Measurements from ENCODE around the gene HBE1. TPM values are rescaled to one million over a fixed set of nuclear protein-coding genes. Genes with fewer than 3 reads are reported as not detected.
A peak's percentile ranks its signal among the peaks of the same experiment; 100 is the strongest.
"Not testable (repeated sequence)": the region's sequence is repeated elsewhere in the genome, so short reads cannot be mapped to it uniquely, and the experiment has no call there.

The HBE1 gene
- total and polyA plus RNA-seq, 2 donors, result 1.8 to 5.5 TPM

DNA sequence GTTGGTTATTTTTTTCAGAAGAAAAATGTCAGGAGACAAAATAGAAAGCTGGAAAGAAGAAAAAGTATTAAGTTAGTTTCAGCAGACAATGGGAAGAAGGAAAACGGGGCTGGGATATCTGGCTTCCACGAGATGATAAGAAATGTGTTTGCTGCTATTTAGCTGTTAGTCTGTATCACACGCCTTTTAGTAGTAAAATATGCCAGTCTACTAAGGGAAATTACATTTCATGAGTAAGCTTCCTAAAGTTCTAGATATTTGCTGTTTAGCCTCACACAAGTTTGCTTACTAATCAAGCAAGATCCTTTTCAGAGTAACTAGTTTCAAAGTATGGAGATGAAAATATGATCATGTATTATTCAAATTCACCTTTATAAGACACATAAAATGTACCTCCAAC lies 30.5 kb upstream of the HBE1 start:
- Histone ChIP-seq H3K4me3 (ENCODE audit: low read length in 2 of 2) (no peak overlapping the region), H3K27me3 (ENCODE audit: control insufficient read depth in 2 of 2, insufficient read depth in 1 of 2, low read length in 1 of 2) (no peaks in the 10 kb centered on the region), H3K36me3 (ENCODE audit: control insufficient read depth in 2 of 2, insufficient read depth in 2 of 2, low read length in 1 of 2) (no peaks in the 10 kb centered on the region), H3K4me1 (ENCODE audit: control insufficient read depth in 2 of 2, insufficient read depth in 2 of 2, low read length in 2 of 2) (no peaks in the 10 kb centered on the region), H3K27ac (ENCODE audit: low read depth in 1 of 2, low read length in 1 of 2) (no peak overlapping the region), H3K9me3 (ENCODE audit: control insufficient read depth in 2 of 2, insufficient read depth in 1 of 2, low read length in 1 of 2) (no peaks in the 10 kb centered on the region)
- no peak for DNase-seq (ENCODE audit: low read depth in 6 of 9, low spot score in 9 of 9)
- WGBS, result 89% methylated on average over 3 of the region's 3 CpGs

DNA sequence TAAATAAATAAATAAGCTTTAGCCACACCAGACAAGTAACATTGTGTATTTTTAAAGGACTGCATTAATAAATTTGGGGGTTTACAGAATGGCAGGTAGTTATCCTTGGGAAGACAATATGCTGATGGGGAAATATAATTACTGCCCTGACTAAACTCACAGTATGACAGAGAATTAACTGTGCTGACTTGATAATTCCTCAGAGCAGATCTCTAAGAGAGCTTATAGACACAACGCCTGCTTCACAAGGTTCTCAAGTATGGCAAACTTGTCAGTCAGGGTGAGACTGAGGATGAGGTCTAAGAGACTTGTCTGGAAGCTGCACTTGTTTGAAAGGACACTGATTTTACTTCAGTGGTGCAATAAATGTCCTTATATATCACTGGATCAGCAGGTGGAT lies 28.7 kb upstream of the HBE1 start:
- Histone ChIP-seq H3K4me1 (ENCODE audit: control insufficient read depth in 2 of 2, insufficient read depth in 2 of 2, low read length in 2 of 2) (no peaks in the 10 kb centered on the region), H3K27me3 (ENCODE audit: control insufficient read depth in 2 of 2, insufficient read depth in 1 of 2, low read length in 1 of 2) (no peaks in the 10 kb centered on the region), H3K27ac (ENCODE audit: low read depth in 1 of 2, low read length in 1 of 2) (no peak overlapping the region), H3K36me3 (ENCODE audit: control insufficient read depth in 2 of 2, insufficient read depth in 2 of 2, low read length in 1 of 2) (no peaks in the 10 kb centered on the region), H3K4me3 (ENCODE audit: low read length in 2 of 2) (no peak overlapping the region), H3K9me3 (ENCODE audit: control insufficient read depth in 2 of 2, insufficient read depth in 1 of 2, low read length in 1 of 2) (no peaks in the 10 kb centered on the region)
- DNase-seq (ENCODE audit: low read depth in 6 of 9, low spot score in 9 of 9), result no peak
- 93% methylated on average over 1 of the region's 1 CpG for WGBS

DNA sequence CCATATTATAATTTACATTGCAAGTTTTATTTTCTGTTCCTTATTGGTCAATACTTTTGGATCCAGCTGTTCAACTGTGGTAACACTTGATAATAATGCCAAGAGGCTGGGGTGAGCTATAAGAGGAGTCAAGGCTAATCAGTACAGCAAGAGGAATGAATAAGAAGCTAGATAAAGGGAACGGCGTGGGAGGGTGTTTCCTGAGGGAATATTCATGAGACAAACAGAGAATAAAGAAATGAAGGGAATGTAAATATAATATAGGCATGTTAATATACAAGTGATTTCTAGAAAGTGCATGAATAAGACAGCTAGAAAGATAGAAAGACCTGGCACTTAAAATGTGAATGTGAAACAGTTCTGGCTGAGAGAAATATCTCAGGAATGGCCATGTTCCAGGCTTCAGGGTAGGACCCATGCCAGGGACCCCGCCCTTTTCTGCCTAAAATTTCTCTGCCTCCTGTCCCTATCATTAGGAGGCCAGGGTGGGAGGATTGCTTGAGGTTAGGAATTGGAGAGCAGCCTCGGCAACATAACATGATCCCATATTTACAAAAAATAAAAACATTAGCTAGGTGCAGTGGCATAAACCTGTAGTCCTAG lies 28.1 kb upstream of the HBE1 start:
- no peaks in the 10 kb centered on the region for H3K4me1 ChIP-seq (ENCODE audit: control insufficient read depth in 2 of 2, insufficient read depth in 2 of 2, low read length in 2 of 2)
- H3K4me3 ChIP-seq (ENCODE audit: low read length in 2 of 2), result no peak overlapping the region
- no peaks in the 10 kb centered on the region for H3K27me3 ChIP-seq (ENCODE audit: control insufficient read depth in 2 of 2, insufficient read depth in 1 of 2, low read length in 1 of 2)
- H3K36me3 ChIP-seq (ENCODE audit: control insufficient read depth in 2 of 2, insufficient read depth in 2 of 2, low read length in 1 of 2), result no peaks in the 10 kb centered on the region
- H3K27ac ChIP-seq (ENCODE audit: low read depth in 1 of 2, low read length in 1 of 2), result no peak overlapping the region
- no peaks in the 10 kb centered on the region for H3K9me3 ChIP-seq (ENCODE audit: control insufficient read depth in 2 of 2, insufficient read depth in 1 of 2, low read length in 1 of 2)
- DNase-seq (ENCODE audit: low read depth in 6 of 9, low spot score in 9 of 9), result no peak
- 91% methylated on average over 4 of the region's 4 CpGs for WGBS

DNA sequence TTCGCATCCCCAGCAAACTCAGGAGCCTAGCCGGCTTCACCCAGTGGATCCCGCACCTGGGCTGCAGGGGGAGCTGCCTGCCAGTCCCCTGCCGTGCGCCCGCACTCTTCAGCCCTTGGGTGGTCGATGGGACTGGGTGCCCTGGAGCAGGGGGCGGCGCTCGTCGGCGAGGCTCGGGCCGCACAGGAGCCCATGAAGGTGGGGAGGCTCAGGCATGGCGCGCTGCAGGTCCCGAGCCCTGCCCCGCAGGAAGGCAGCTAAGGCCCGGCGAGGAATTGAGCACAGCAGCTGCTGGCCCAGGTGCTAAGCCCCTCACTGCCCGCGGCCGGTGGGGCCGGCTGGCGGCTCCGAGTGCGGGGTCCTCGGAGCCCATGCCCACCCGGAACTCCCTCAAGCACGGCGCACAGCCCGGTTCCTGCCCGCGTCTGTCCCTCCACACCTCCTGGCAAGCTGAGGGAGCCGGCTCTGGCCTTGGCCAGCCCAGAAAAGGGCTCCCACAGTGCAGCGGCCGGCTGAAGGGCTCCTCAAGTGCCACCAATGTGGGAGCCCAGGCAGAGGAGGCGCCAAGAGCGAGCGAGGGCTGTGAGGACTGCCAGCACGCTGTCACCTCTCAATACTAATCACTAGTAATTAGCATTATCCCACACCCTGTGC lies 24.7 kb upstream of the HBE1 start:
- H3K27ac ChIP-seq (ENCODE audit: low read depth in 1 of 2, low read length in 1 of 2); DNase-seq (ENCODE audit: low read depth in 6 of 9, low spot score in 9 of 9); H3K9me3 ChIP-seq (ENCODE audit: control insufficient read depth in 2 of 2, insufficient read depth in 1 of 2, low read length in 1 of 2); H3K4me3 ChIP-seq (ENCODE audit: low read length in 2 of 2); H3K36me3 ChIP-seq (ENCODE audit: control insufficient read depth in 2 of 2, insufficient read depth in 2 of 2, low read length in 1 of 2); H3K4me1 ChIP-seq (ENCODE audit: control insufficient read depth in 2 of 2, insufficient read depth in 2 of 2, low read length in 2 of 2); H3K27me3 ChIP-seq (ENCODE audit: control insufficient read depth in 2 of 2, insufficient read depth in 1 of 2, low read length in 1 of 2): not testable (repeated sequence)
- 97% methylated on average over 41 of the region's 41 CpGs for WGBS

DNA sequence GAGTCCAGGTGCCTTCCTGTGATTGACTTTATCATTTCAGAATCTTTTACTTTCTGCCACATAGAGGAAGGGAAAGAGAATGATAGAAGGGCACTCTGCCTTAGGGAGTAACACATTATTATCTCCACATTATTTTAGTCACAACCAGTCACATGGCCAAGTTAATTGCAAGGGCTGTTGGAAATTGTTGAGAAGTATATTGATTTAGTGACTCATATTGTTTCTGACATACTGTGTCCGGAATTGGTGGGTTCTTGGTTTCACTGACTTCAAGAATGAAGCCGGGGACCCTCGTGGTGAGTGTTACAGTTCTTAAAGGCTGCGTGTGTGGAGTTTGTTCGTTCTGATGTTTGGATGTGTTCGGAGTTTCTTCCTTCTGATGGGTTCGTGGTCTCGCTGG lies 23.3 kb upstream of the HBE1 start:
- no peak for DNase-seq (ENCODE audit: low read depth in 6 of 9, low spot score in 9 of 9)
- Histone ChIP-seq H3K27me3 (ENCODE audit: control insufficient read depth in 2 of 2, insufficient read depth in 1 of 2, low read length in 1 of 2) (no peaks in the 10 kb centered on the region), H3K9me3 (ENCODE audit: control insufficient read depth in 2 of 2, insufficient read depth in 1 of 2, low read length in 1 of 2) (no peaks in the 10 kb centered on the region), H3K4me3 (ENCODE audit: low read length in 2 of 2) (no peak overlapping the region), H3K27ac (ENCODE audit: low read depth in 1 of 2, low read length in 1 of 2) (no peak overlapping the region), H3K4me1 (ENCODE audit: control insufficient read depth in 2 of 2, insufficient read depth in 2 of 2, low read length in 2 of 2) (no peaks in the 10 kb centered on the region), H3K36me3 (ENCODE audit: control insufficient read depth in 2 of 2, insufficient read depth in 2 of 2, low read length in 1 of 2) (no peaks in the 10 kb centered on the region)
- WGBS, result 95% methylated on average over 8 of the region's 8 CpGs

DNA sequence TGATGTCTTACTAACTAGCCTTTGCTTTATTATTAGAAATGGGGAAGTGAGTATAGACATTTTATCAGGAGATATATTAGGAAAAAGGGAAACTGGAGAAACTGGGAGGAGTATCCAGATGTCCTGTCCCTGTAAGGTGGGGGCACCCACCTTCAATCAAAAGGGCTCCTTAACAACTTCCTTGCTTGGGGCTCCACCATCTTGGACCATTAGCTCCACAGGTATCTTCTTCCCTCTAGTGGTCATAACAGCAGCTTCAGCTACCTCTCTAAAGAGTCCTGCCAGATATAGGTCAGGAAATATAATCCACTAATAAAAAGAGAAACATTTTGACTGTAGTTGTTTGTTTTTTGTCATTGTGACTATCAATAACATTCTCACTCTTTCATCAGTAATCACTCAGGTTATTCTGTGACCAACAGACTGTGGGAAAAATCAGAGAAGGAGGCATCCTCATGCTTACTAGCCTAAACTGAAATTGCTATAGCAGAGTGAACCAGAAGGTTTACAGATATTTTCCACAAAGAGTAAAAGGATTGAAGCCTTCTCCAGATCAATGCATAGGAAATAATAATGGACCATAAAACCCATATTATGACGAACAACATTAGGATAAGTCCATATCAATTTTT lies 21.6 kb upstream of the HBE1 start:
- peak in 1 of 9 donors; percentile 6 for DNase-seq (ENCODE audit: low read depth in 6 of 9, low spot score in 9 of 9)

DNA sequence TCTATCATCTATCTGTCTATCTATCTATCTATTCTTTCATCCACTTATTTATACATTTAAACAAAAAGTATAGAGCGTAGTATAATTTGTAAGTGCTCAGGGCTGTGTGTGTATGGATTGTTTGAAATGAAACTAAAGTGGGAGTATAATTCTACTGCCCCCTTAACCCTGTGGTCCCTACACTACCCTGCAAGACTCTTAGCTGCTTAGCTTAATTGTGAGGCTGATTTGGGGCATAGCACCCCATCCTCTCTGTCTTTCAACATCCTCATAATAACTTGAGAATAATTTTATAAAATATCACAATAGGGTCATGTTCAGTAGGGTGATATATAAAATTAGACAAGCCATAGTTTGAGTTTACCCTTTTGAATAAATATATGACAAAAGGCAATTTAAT lies 20.4 kb upstream of the HBE1 start:
- 99% methylated on average over 1 of the region's 1 CpG for WGBS
- H3K4me1 ChIP-seq (ENCODE audit: control insufficient read depth in 2 of 2, insufficient read depth in 2 of 2, low read length in 2 of 2), result no peaks in the 10 kb centered on the region
- no peak for DNase-seq (ENCODE audit: low read depth in 6 of 9, low spot score in 9 of 9)
- no peaks in the 10 kb centered on the region for H3K36me3 ChIP-seq (ENCODE audit: control insufficient read depth in 2 of 2, insufficient read depth in 2 of 2, low read length in 1 of 2)
- H3K9me3 ChIP-seq (ENCODE audit: control insufficient read depth in 2 of 2, insufficient read depth in 1 of 2, low read length in 1 of 2), result no peaks in the 10 kb centered on the region
- no peaks in the 10 kb centered on the region for H3K27me3 ChIP-seq (ENCODE audit: control insufficient read depth in 2 of 2, insufficient read depth in 1 of 2, low read length in 1 of 2)
- H3K27ac ChIP-seq (ENCODE audit: low read depth in 1 of 2, low read length in 1 of 2), result no peak overlapping the region
- H3K4me3 ChIP-seq (ENCODE audit: low read length in 2 of 2), result no peak overlapping the region

More for the DNA sequence above, 21.6 kb upstream of the HBE1 start:
- Histone ChIP-seq H3K4me3 (ENCODE audit: low read length in 2 of 2) (no peak overlapping the region), H3K27me3 (ENCODE audit: control insufficient read depth in 2 of 2, insufficient read depth in 1 of 2, low read length in 1 of 2) (no peaks in the 10 kb centered on the region), H3K9me3 (ENCODE audit: control insufficient read depth in 2 of 2, insufficient read depth in 1 of 2, low read length in 1 of 2) (no peaks in the 10 kb centered on the region), H3K27ac (ENCODE audit: low read depth in 1 of 2, low read length in 1 of 2) (no peak overlapping the region), H3K4me1 (ENCODE audit: control insufficient read depth in 2 of 2, insufficient read depth in 2 of 2, low read length in 2 of 2) (no peaks in the 10 kb centered on the region), H3K36me3 (ENCODE audit: control insufficient read depth in 2 of 2, insufficient read depth in 2 of 2, low read length in 1 of 2) (no peaks in the 10 kb centered on the region)
- WGBS, result 91% methylated on average over 1 of the region's 1 CpG

DNA sequence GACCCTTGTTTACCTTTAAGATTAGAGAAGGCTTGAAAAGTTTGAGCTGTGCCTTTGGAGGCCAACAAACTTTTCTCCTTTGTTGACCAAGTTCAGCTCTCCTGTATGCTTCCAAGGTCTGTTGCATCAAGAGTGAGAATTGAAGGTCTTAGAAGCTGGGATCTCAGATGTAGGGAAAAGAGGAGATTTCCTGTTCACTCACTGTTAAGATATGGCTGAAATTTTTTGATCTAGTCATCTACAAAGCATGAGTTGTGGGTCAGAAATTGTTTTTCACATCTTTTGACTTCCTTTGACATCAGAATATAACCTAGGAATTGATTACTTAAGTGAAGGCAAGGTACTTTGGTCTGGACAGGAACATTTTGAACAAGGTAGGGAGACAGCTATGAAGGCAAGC lies 20.0 kb upstream of the HBE1 start:
- no peak overlapping the region for H3K27ac ChIP-seq (ENCODE audit: low read depth in 1 of 2, low read length in 1 of 2)
- no peaks in the 10 kb centered on the region for H3K4me1 ChIP-seq (ENCODE audit: control insufficient read depth in 2 of 2, insufficient read depth in 2 of 2, low read length in 2 of 2)
- no peaks in the 10 kb centered on the region for H3K9me3 ChIP-seq (ENCODE audit: control insufficient read depth in 2 of 2, insufficient read depth in 1 of 2, low read length in 1 of 2)
- no peak for DNase-seq (ENCODE audit: low read depth in 6 of 9, low spot score in 9 of 9)
- H3K27me3 ChIP-seq (ENCODE audit: control insufficient read depth in 2 of 2, insufficient read depth in 1 of 2, low read length in 1 of 2), result no peaks in the 10 kb centered on the region
- no peaks in the 10 kb centered on the region for H3K36me3 ChIP-seq (ENCODE audit: control insufficient read depth in 2 of 2, insufficient read depth in 2 of 2, low read length in 1 of 2)
- H3K4me3 ChIP-seq (ENCODE audit: low read length in 2 of 2), result no peak overlapping the region

DNA sequence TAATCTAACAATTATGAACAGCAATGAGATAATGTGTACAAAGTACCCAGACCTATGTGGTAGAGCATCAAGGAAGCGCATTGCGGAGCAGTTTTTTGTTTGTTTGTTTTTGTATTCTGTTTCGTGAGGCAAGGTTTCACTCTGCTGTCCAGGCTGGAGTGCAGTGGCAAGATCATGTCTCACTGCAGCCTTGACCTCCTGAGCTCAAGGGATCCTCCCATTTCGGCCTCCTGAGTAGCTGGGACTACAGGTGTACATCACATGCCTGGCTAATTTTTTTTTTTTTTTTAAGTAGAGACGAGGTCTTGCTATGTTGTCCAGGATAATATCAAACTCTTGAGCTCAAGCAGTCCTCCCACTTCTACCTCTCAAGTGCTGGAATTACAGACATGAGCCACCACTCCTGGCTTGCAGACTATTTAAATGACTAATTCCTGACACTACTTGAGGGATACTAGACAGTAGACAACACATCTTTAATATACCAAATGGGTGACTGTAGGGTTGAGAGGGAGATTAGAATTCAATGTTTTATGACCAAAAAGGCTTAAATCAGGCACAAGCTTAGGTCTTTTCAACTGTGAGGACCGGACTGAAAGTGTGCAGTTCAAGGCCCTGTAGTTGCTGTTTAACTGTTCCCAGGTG lies 19.3 kb upstream of the HBE1 start:
- no peak for DNase-seq (ENCODE audit: low read depth in 6 of 9, low spot score in 9 of 9)
- no peaks in the 10 kb centered on the region for H3K9me3 ChIP-seq (ENCODE audit: control insufficient read depth in 2 of 2, insufficient read depth in 1 of 2, low read length in 1 of 2)
- 93% methylated on average over 6 of the region's 6 CpGs for WGBS

More for the DNA sequence above, 19.3 kb upstream of the HBE1 start:
- H3K4me3 ChIP-seq (ENCODE audit: low read length in 2 of 2), result no peak overlapping the region
- no peak overlapping the region for H3K27ac ChIP-seq (ENCODE audit: low read depth in 1 of 2, low read length in 1 of 2)
- no peaks in the 10 kb centered on the region for H3K27me3 ChIP-seq (ENCODE audit: control insufficient read depth in 2 of 2, insufficient read depth in 1 of 2, low read length in 1 of 2)
- H3K4me1 ChIP-seq (ENCODE audit: control insufficient read depth in 2 of 2, insufficient read depth in 2 of 2, low read length in 2 of 2), result no peaks in the 10 kb centered on the region
- H3K36me3 ChIP-seq (ENCODE audit: control insufficient read depth in 2 of 2, insufficient read depth in 2 of 2, low read length in 1 of 2), result no peaks in the 10 kb centered on the region

All from thymus (tissue), 11 donors.